Epithelial cell of esophagus (primary cell): ENCODE data around the gene BAIAP3.

Experiments
- DNase-seq: peaks from one replicate; pipeline ENCODE4 v3.0.0; 2010; ENCODE audit warnings: low read depth
- H3K4me3 ChIP-seq: 2 replicates; pipeline ENCODE4 v1.5.1; 2011; ENCODE audit warnings: mild to moderate bottlenecking, low read length, control low read depth
- CTCF ChIP-seq: IDR thresholded peaks from 2 replicates; pipeline ENCODE4 v1.5.1; 2011; ENCODE audit warnings: low read depth, mild to moderate bottlenecking, low read length, control low read depth, inconsistent platforms; ENCODE audit not compliant: insufficient read depth; ENCODE audit errors: missing control alignments

Gene BAIAP3

GRCh38 chr16:1315081-1316032 is 18.1 kb upstream of the BAIAP3 start:
- TF ChIP-seq CTCF, result no peak
- DNase-seq, result no peak
- no peak overlapping the region for H3K4me3 ChIP-seq

- no peak for DNase-seq
- no peak overlapping the region for H3K4me3 ChIP-seq
- no peak for TF ChIP-seq CTCF
These were observed 17.4 kb upstream of the BAIAP3 start for GRCh38 chr16:1316033-1316405.

DNA sequence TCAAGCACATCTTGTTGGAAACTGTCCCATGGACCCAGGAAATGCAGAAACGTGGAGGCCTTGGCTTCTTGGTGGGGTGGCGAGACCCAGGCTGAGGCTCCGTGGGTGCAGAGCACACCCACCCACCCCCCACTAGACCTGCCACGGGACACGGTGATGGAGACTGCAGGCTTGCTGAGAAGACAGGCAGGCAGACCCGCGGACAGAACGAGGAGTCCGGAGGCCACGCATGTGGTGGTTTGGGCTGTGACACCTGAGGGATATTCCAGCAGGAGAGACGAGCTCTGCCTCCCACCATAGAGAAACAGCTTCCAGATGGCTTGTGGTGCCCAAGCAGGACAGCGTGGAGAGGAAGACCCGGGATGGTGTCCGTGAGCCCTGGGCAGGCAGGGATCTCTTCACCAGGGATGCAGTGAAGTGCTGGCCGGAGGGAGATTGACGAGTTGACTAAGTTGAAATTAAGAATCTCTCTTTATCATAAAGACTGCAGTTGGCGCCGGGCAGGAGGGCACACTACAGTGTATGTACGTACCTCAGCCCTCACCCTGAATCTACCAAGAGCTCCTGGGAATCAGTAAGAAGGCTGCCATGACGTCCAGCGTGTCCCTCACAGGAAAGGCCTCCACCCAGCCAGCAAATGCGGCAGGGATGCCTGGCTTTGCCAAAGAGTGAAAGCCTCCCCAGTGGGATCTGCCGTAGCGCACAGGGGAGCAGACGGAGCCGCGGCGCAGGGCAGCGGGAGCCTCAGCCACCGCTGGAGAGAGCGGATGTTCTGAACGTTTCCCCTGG is 15.8 kb upstream of the BAIAP3 start:
- no peak for TF ChIP-seq CTCF
- DNase-seq, result no peak
- H3K4me3 ChIP-seq, result no peak overlapping the region

DNA sequence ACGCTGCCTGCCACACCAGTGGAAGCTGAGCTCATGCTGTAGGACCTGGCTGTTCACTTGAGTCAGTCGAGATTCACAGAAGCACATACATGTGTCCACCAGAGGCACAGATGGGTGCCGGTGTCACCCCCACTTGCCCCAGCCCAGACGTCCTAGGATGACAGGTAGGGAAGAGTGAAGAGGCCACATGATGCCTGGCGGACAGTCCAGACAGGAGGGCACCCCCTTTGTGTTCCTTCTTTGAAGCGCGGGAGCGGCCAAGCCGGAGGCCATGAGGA is 15.2 kb upstream of the BAIAP3 start:
- no peak for TF ChIP-seq CTCF
- DNase-seq, result no peak
- no peak overlapping the region for H3K4me3 ChIP-seq

- H3K4me3 ChIP-seq, result no peak overlapping the region
- TF ChIP-seq CTCF, result no peak
- DNase-seq, result no peak
These were observed 14.4 kb upstream of the BAIAP3 start for GRCh38 chr16:1319041-1319440.

DNA sequence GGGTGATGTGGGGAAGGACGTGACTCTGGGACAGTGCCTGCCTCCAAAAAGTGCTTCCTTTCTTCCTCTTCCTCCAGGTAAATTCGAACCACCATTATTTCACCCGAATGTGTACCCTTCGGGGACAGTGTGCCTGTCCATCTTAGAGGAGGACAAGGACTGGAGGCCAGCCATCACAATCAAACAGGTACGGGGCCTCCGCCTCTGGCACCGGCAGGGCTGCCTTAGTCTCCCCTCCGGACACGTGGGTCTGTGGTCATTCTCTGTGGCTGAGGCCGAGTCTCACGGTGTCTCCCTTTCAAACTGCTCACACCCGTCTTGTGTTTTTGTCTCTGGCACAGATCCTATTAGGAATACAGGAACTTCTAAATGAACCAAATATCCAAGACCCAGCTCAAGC is 13.3 kb upstream of the BAIAP3 start:
- no peak overlapping the region for H3K4me3 ChIP-seq
- no peak for TF ChIP-seq CTCF
- no peak for DNase-seq
